Right lung (tissue), 5 donors: ENCODE results near the gene RNF11. TPM values are rescaled to one million over a fixed set of nuclear protein-coding genes. Genes with fewer than 3 reads are reported as not detected.
"Not testable (repeated sequence)": the region's sequence is repeated elsewhere in the genome, so short reads cannot be mapped to it uniquely, and the experiment has no call there.

Source experiments
- DNase-seq, 2 donors: peaks; one replicate each; pipeline ENCODE4 v3.0.0-alpha.2; 2013
- polyA plus RNA-seq, 5 donors: library from polyadenylated mRNA; unstranded; fragments of 120-200 nt; gene quantifications; one replicate each; pipeline versions ENCODE4 v1.2.1 to v1.2.3, GENCODE V29; 2013; ENCODE audit warnings: inconsistent platforms in 1 of 5, low replicate concordance in 1 of 5; ENCODE audit not compliant: insufficient read length in 5 of 5, insufficient read depth in 1 of 5

RNF11 gene
- polyA plus RNA-seq, 5 donors, result 93.0 to 113 (median 107) TPM

DNA sequence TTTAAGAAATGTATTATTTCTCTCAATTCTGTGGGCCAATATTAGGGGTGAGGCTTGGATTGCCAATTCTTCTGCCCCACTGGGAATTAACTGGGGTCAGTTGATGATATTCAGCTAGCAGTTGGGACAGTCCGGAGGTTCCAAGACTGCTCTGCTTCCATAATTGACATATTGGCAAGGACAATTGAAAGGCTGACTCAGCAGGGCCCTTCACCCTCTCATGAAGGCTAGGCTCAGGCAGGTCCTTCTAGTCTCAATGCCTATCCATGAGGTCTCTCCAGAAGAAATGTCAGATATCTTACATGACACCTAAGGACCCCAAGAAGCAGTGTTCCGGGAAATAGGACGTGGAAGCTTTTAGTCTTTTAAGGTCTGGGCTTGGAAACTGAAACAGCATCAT lies 13.3 kb upstream of the RNF11 start:
- DNase-seq, result no peak

DNA sequence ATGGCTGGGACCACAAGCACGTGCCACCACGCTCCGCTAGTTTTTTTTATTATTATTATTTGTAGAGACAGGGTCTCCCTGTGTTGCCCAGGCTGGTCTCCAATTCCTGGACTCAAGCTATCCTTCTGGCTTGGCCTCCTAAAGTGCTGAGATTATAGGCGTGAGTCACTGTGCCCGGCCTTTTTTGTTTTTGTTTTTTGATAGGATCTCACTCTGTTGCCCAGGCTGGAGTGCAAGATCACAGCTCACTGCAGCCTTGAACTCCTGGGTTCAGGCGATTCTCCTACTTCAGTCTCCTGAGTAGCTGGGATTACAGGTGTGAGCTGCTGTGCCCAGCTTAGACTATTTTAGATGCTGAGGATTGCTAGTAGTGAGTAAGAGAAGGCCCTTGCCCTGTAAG lies 11.8 kb upstream of the RNF11 start:
- DNase-seq, result no peak

DNA sequence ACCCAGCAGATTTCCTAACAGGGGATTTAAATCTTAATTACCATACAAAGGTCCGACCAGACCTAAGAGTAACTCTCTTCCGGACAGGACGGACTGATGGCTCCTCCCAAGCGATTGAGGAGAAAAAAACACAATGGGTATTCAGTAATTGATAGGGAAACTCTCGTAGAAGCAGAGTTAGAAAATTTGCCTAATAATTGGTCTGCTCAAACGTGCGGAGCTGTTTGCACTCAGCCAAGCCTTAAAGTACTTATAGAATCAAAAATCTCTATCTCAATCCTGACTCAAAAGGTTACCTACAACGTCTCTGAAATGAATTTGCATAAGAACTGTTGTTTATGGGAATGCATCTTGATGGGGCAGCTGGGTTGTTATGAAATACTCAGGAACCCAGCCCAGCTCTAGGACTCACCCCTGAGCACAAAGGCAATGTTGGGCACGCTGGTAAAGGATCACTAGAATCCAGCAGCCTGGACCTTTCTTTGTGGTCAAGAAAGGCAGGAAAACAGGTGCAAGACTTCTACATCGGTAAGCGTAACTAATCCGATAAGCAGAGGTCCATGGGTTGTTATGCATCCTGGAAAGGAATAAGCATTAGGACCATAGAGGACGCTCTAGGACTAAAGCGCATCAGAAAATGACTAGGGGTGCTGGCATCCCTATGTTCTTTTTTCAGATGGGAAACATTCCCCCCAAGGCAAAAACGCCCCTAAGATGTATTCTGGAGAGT lies 8.7 kb upstream of the RNF11 start:
- not testable (repeated sequence) for DNase-seq

DNA sequence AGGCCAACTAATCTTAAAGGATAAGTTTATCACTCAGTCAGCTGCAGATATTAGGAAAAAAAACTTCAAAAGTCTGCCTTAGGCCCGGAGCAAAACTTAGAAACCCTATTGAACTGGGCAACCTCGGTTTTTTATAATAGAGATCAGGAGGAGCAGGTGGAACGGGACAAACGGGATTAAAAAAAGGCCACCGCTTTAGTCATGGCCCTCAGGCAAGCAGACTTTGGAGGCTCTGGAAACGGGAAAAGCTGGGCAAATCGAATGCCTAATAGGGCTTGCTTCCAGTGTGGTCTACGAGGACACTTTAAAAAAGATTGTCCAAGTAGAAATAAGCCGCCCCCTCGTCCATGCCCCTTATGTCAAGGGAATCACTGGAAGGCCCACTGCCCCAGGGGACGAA lies 7.6 kb upstream of the RNF11 start:
- not testable (repeated sequence) for DNase-seq

DNA sequence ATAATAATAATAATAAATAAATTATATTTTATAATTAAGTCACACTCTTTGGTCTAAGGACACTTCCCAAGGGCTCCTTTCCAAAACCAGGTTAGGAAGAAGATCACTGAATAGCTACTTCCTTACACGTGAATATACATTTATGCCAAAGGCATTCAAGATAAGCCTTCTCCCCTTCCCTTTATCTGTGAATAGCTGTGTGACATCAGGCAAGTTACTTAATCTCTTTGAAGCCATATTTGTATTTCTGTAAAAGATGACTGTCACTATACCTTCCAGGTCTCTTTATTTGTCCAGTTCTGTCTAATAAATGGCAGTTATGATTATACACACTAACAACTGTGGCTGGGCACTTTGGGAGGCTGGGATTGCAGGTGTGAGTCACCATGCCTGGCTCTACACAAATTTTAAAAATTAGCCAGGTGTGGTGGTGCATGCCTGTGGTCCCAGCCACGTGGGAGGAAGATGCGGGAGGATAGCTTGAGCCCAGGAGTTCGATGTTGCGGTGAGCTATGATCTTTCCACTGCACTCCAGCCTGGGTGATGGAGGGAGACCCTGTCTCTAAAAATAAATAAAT lies 5.5 kb upstream of the RNF11 start:
- no peak for DNase-seq

DNA sequence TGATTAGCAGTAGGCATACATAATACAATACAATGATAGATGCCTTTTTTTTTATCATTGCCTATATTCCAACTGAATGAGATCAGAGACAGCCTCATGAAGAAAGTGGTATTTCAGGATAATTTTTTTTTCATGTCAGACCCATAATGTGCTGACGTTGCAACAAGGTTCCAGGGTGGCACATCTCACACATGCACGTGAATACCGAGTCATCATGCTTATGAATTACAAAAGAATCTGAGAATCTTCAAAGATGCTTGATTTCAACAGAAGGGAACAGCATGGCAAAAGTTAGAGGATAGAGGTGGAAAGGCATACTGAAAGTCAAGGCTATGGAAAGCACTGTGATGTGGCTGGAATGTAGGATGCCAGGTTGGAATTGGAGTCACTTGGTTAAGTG lies 5.0 kb upstream of the RNF11 start:
- no peak for DNase-seq

GRCh38 chr1:51231896-51232295 lies 4.2 kb upstream of the RNF11 start:
- peak; percentile 62 to 70 for DNase-seq

DNA sequence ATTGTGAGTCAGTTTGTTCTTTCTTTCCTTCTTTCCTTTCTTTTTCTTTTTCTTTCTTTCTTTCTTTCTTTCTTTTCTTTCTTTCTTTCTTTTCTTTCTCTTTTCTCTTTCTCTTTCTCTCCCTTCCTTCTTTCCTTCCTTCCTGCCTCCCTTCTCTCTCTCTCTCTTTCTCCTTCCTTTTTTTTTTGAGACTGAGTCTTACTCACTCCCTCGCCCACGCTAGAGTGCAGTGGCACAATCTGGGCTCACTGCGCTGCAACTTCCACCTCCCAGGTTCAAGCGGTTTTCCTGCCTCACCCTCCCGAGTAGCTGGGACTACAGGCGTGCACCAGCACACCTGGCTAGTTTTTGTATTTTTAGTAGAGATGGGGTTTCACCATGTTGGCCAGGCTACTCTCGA lies 1.8 kb upstream of the RNF11 start:
- DNase-seq, result not testable (repeated sequence)

DNA sequence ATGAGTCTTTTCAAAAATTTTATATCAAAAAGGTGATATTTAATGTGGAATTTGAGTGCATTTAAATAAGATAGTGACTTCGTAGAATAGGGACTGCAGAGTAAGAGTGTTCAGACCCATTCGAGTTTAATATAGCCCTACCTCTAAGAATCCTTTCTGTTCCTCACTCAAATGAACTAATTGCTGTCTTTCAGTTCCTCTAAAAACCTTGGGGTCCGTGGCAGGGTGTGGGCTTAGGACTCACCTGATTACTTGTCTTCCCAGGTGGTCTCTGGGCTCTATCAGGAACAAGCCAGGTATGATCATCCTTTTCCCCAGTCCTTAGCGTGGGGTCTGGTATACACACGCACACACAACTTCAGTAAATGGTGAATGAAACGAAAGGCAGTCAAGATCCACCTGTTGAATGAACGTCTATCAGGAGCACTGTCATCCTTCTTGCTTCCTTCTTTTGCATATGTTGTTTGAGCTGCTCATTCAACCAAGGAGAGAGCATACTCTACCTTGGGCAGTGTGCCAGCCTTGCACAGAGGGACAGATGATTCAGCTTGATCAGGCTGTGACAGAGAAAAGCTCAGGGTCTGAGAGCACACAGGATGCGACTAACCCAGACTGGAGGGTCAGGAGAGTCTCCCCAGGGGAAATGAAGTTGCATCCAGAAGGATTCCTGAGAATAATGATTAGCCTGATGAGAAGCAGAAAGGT lies 1.2 kb upstream of the RNF11 start:
- DNase-seq, result peak in 1 of 2 donors; percentile 8

DNA sequence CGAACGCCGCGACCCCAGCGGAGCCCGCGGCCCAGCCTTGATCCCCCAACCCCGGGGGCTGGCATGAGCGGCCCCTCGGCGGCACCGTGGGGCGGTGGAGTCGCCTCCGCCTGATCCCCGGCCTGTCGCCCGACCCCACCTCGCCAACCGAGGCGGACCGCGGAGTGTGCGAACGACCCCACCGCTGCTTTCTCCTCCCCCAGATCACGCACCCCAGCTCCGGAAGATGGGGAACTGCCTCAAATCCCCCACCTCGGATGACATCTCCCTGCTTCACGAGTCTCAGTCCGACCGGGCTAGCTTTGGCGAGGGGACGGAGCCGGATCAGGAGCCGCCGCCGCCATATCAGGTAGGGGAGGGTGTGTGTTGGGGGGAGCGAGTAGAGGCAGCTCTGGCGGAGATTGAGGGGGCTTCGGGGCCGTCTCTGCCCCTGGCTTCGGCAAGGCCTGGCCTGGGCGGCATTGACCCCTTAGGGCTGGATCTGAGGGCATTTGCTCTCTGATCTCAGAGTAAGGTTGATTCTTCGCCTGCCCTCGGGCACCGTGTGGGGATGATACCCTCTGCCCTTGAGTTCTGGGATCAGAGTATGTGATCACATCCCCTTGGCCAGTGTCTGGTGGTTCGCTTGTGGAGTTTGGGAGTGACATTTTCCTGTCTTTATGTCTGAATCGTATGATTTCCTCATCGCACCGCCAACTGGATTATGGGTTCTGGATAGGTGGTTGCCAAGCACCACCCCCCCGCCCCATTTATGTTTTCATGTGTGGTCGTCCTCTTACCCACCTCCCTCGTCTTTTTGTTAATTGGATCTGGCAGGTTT lies 668 bp downstream of the RNF11 start:
- DNase-seq, result peak; percentile 63 to 83

DNA sequence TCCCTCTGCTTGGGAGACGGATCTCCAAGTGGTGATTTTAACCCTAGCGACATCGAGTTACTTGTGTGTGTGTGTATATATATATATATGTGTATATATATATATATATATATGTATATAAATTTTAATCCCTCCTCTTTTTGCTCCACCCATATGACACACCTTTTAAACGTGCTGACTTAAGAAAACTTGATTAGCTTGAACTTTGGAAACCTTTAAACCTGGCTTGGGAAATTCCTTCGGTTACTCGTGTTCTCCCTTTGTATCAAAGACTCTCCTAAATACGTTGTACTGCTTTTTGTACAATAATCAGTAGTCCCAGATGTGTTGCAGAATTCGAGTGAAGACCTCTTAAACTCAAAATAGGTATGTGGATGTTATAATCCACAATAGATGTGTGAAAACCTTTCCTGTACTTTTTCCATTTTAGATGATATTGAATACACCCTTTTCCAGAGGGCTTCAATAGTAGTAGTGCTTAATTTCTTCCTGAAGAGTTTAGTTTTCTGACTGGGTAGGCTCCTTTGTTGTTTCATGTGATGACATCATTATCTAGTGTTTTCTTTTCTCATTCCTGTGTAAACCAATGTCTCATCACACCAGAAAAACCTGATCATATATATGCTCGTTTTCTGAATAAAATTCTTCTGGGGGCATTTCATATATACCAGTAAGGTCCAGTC lies 1.4 kb downstream of the RNF11 start:
- DNase-seq, result no peak

- peak; percentile 15 to 25 for DNase-seq
These were observed 1.9 kb downstream of the RNF11 start for GRCh38 chr1:51238034-51238403.

DNA sequence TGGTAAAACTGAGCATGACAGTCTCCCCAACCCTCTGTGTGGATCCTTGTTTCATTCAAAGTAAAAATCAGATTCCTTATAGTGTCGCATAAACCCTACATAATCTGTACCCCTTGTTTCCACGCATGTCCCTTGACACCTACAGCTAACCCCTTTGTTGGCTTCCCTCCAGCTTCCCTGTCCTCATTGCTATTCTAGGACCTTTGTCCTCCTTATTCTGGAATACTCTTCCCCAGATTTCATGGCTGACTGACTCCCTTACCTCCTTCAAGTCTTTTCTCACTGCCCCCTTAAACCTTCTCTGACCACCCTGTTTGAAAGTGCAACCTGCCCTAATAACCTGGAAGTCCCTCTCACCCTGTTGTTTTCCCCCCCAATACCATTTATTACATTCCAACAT lies 4.0 kb downstream of the RNF11 start:
- no peak for DNase-seq

DNA sequence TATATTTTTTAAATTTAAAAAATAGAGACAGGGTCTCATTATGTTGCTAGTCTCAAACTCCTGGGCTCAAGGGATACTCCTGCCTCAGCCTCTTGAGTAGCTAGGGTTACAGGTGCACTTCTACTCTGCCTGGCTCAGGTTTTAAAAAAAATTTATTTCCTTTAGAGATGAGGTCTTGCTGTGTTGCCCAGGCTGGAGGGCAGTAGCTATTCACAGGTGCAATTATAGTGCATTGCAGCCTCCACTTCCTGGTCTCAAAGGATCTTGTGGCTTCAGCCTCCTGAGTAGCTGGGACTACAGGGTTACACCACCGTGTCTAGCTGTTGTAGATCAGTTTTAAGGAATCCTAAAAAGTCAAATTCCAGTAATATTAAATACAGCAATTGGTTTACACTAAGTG lies 5.0 kb downstream of the RNF11 start:
- DNase-seq, result no peak

- DNase-seq, result no peak
These were observed 6.5 kb downstream of the RNF11 start for GRCh38 chr1:51242546-51242945.

DNA sequence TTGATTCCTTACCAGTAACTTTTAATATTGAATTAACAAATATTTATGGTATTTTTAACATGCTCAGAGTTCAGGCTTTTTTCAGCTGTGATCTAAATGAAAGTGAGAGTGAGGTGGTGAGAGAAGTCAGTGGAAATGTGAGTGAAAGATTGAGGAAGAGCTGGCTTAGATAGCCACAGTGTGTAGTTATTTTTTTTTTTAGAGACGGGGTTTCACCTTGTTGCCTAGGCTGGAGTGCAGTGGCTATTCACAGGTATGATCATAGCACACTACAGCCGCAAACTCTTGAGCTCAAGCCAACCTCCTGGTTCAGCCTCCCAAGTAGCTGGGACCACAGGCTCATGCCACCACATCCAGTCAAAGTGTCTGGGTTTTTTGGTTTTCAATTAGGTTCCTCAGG lies 10.9 kb downstream of the RNF11 start:
- DNase-seq, result no peak

DNA sequence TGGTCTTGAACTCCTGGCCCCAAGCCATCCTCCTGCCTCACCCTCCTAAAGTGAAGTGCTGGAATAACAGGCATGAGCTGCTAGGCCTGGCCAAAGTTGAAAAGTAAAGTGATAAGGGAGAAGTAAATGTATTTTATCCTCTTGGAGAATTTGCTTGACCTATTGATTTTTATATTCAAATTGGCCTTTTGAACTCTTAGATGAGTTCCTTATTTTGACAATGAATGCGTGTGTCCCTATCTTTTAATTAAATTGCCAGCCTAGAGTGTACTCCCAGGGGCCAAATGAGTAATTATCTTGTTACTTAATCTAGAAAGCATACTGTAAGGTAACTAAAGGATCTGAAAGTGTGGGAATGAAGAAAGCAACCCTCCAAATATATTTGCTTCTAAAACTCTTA lies 11.4 kb downstream of the RNF11 start:
- no peak for DNase-seq

DNA sequence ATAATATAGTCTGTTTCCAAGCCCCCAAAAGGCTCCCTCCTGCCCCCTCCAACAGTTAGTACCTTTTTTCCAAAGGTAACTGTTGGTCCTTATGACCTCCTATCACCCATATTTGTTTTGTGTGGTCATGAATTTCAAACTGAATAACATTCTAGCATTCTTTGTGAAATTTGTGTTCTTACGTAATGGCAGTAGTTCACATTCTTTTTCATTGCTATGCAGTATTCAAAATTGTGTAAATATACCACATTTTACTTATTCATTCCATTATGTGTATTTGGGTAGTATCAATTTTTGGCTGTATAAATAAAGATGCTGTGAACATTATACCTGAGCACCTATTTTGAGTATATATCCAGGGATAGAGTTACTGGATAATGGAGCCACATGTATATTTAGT lies 13.4 kb downstream of the RNF11 start:
- DNase-seq, result no peak

DNA sequence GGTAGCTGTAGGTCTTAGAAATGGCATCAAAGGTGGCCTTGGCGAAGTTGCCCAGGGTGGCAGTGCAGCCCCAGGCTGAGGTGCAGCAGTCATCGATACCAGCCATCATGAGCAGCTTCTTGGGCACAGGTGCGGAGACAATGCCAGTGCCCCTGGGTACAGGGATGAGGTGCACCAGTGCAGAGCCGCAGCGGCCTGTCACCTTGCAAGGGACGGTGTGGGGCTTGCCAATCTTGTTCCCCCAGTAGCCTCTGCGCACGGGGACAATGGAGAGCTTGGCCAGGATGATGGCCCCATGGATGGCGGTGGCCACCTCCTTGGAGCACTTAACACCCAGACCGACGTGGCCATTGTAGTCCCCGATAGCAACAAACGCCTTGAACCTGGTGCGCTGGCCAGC lies 14.7 kb downstream of the RNF11 start:
- DNase-seq, result not testable (repeated sequence)

DNA sequence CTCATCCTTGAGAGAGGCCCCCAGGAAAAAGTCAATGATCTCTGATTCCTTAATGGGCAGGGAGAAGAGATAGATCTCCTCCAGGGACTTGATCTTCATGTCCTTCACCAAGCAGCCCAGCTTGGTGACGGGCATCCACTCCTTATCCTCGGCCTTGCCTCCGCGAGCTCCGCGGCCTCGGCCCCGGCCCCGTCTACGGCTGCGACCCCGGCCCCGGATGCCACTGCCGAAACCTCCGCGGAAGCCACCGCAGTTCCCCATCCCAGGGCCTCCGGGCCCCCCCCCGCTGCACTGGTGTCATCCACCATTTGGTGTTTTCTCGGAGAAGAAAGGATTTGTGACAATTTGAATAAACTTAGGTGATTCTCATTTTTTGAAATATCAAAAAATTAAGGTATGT lies 15.1 kb downstream of the RNF11 start:
- DNase-seq, result not testable (repeated sequence)

DNA sequence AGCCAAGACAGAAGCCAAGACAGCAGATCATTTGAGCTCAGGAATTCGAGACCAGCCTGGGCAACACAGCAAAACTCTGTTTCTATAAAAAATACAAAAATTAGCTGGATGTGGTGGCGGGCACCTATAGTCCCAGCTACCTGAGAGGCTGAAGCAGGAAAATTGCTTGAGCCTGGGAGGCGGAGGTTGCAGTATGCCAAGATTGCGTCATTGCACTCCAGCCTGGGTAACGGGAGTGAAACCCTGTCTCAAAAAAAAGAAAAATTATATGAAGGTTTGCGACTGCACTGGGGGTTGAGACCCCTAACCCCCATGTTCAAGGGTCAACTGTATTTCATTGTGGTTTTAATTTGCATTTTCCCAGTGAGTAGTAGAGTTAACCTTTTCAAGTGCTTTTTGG lies 16.3 kb downstream of the RNF11 start:
- no peak for DNase-seq

GRCh38 chr1:51253691-51254090 lies 17.6 kb downstream of the RNF11 start:
- DNase-seq, result no peak
